ENCODE measurements around the gene RPL19.

DNA sequence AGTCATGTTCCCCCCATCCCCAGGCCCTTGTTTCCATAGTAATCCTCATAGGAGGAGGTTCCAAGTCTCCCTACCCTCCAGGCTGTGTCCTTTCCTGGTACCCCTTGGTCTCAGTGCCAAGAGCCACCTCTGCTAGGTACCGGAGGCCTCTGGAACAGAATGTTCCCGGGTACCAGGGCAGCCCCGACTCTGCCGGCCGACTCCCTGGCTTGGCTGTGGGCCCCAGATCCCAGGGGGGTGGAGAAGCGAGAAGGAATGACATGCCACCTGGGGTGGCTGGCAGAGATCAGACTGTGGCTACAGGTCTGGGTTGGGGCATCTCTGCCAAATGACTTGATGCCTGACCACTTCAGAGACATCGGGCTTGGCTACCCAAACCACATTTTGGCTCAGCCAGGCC is 22.1 kb downstream of the RPL19 start:
- TF ChIP-seq ZNF384 (IDR thresholded peaks at IDR 0.05) (no peak), HDGF (IDR thresholded peaks at IDR 0.05; ENCODE audit: borderline replicate concordance) (no peak), NFRKB (IDR thresholded peaks at IDR 0.05) (no peak), TARDBP (IDR thresholded peaks at IDR 0.05) (no peak), ELF4 (IDR thresholded peaks at IDR 0.05) (no peak), ARNT (IDR thresholded peaks at IDR 0.05) (no peak), FOXA1 (IDR thresholded peaks at IDR 0.05) (no peak), CTBP1 (IDR thresholded peaks at IDR 0.05; ENCODE audit: borderline replicate concordance) (no peak), BHLHE40 (IDR thresholded peaks at IDR 0.05; ENCODE audit: borderline replicate concordance) (no peak), FOXK2 (IDR thresholded peaks at IDR 0.05) (no peak), SUZ12 (IDR thresholded peaks at IDR 0.05) (no peak)
